Transverse colon (tissue), 3 donors: ENCODE results near the gene CDK17.

ENCODE experiments used
- CTCF ChIP-seq, 5 experiments: fragments of 200-600 bp in 3 of 5; fragments of 450-650 bp in 2 of 5; sonication (generic) in 3 of 5; IDR thresholded peaks; 1 replicate in 2 of 5; 2 replicates in 3 of 5; pipeline ENCODE4 v1.5.1; 2016 to 2017; ENCODE audit warnings: antibody characterized with exemption in 5 of 5, inconsistent platforms in 3 of 5, mild to moderate bottlenecking in 2 of 5, moderate library complexity in 1 of 5
- EP300 ChIP-seq: sonication (generic); formaldehyde crosslinking; IDR thresholded peaks from one replicate; pipeline ENCODE4 v1.6.1; 2017; ENCODE audit warnings: antibody characterized with exemption, low read depth

GRCh38 chr12:96295532-96296160 is 104.6 kb downstream of the CDK17 start:
- TF ChIP-seq CTCF (IDR thresholded peaks at IDR 0.05) (no peak), EP300 (no peak)
